GM12873 (cell line): ENCODE results near the gene TPCN1.

Experiments used
- TF ChIP-seq, protein P1 (sequence below): IDR thresholded peaks from 2 replicates; pipeline ENCODE4 v1.5.1; 2012; ENCODE audit warnings: low read depth, mild to moderate bottlenecking, moderate library complexity, low read length, control low read depth; ENCODE audit not compliant: insufficient read depth; ENCODE audit errors: missing control alignments

The TPCN1 gene

DNA sequence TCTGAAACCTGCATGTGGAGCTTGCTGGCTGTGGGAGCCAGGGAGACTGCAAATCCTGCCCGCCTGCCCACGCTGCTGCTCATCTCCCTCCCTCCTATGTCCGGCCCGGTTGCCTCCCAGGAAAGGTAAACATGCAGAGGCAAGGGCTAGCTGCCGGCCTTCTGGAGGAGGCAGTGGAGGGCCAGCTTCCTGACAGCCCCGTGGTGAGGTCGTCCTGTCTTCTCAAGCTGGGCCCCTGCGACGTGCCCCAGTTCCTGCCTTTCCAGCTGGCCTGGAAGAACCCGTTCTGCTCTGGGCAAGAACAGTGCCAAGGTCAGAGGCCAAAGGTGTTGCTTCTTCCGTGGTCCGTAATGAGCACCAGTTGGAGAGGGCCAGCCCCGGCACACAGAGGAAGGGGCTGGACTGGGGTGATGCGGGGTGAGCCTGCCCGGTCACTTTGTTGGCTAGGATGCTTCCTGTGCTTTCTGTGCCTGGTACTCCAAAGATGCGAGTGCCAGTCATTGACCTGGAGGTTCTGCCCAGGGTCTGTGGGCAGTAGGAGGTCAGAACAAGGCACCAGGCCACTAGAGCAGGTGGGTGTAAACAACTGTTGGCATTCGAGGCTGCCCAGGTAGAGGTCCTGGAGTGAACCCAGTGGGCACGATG lies 25.3 kb downstream of the TPCN1 start:
- TF ChIP-seq, protein P1, sequence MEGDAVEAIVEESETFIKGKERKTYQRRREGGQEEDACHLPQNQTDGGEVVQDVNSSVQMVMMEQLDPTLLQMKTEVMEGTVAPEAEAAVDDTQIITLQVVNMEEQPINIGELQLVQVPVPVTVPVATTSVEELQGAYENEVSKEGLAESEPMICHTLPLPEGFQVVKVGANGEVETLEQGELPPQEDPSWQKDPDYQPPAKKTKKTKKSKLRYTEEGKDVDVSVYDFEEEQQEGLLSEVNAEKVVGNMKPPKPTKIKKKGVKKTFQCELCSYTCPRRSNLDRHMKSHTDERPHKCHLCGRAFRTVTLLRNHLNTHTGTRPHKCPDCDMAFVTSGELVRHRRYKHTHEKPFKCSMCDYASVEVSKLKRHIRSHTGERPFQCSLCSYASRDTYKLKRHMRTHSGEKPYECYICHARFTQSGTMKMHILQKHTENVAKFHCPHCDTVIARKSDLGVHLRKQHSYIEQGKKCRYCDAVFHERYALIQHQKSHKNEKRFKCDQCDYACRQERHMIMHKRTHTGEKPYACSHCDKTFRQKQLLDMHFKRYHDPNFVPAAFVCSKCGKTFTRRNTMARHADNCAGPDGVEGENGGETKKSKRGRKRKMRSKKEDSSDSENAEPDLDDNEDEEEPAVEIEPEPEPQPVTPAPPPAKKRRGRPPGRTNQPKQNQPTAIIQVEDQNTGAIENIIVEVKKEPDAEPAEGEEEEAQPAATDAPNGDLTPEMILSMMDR: no peak

- TF ChIP-seq, protein P1: no peak
Observed at GRCh38 chr12:113247123-113248050, 26.1 kb downstream of the TPCN1 start.

- TF ChIP-seq, protein P1: no peak
Observed at GRCh38 chr12:113248051-113248825, 27.0 kb downstream of the TPCN1 start.

DNA sequence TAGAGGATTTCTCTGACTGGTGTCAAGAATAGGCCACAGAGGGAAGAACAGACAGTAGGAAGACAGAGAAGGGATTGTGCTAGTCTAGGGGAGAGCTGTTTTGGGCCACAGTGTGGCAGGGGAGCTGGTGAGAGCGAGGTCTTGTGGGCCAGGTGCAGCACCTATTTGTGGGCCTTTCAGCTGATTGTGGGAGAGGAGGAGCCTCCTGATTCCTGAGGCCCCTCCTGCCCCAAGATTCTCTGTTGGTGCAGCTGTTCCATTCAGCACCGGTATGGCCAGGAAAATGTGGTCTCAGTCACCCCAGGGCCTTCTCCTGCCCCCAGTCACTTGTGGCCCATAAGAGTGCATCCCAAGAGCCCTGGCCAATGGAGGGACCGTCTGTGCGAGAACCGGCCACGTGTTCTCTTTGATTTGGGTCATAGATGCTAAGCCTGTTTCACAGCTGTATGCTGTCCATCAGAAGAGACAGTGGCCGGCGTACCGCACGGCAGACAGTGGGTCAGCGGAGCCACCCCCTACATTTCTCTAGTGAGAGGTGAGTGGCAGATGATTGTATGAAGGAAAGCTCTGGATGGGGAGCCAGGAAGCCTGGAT lies 27.7 kb downstream of the TPCN1 start:
- TF ChIP-seq, protein P1: no peak

GRCh38 chr12:113249546-113249945 lies 28.3 kb downstream of the TPCN1 start:
- TF ChIP-seq, protein P1: no peak

GRCh38 chr12:113250045-113250444 lies 28.8 kb downstream of the TPCN1 start:
- TF ChIP-seq, protein P1: no peak
